DND-41 (cell line): ENCODE data around the gene FAM193A.

Source experiments
- ATAC-seq: fragments of 200-7000 bp; cut with Tn5 transposase; 3 replicates; pipeline ENCODE4 v1.9.1; 2021; ENCODE audit warnings: low read depth; ENCODE audit not compliant: insufficient read depth
- DNase-seq: peaks from one replicate; pipeline ENCODE4 v3.0.0-alpha.2; 2020
- H2AFZ ChIP-seq: 2 replicates; pipeline ENCODE4 v1.6.0; 2012; ENCODE audit warnings: low read depth, low read length
- H3K27ac ChIP-seq: 2 replicates; pipeline ENCODE4 v1.5.1; 2012; ENCODE audit warnings: low read length, inconsistent platforms
- H3K27me3 ChIP-seq: fragments of 200-600 bp; sonication (generic); 2 replicates; pipeline ENCODE4 v1.6.0; 2012; ENCODE audit warnings: low read length, mild to moderate bottlenecking, inconsistent platforms; ENCODE audit not compliant: insufficient read depth, poor library complexity
- H3K36me3 ChIP-seq: 2 replicates; pipeline ENCODE4 v1.5.1; 2012; ENCODE audit warnings: low read length, inconsistent platforms; ENCODE audit not compliant: insufficient read depth
- H3K4me1 ChIP-seq: 2 replicates; pipeline ENCODE4 v1.5.1; 2012; ENCODE audit warnings: mild to moderate bottlenecking, low read length; ENCODE audit not compliant: insufficient read depth
- H3K4me2 ChIP-seq: 2 replicates; pipeline ENCODE4 v1.6.0; 2012; ENCODE audit warnings: mild to moderate bottlenecking, moderate library complexity, low read length, inconsistent platforms; ENCODE audit not compliant: insufficient read depth
- H3K4me3 ChIP-seq, 2 experiments: fragments of 200-600 bp in 1 of 2; shearing (Covaris generic) in 1 of 2; 2 replicates each; pipeline ENCODE4 v1.5.1; 2012 to 2016; ENCODE audit warnings: inconsistent platforms in 2 of 2, low read length in 2 of 2, mild to moderate bottlenecking in 2 of 2, low read depth in 1 of 2, moderate library complexity in 1 of 2
- H3K79me2 ChIP-seq: 2 replicates; pipeline ENCODE4 v1.6.0; 2012; ENCODE audit warnings: low read length, inconsistent platforms; ENCODE audit not compliant: insufficient read depth
- H3K9ac ChIP-seq: 2 replicates; pipeline ENCODE4 v1.6.0; 2012; ENCODE audit warnings: low read depth, mild to moderate bottlenecking, inconsistent platforms, low read length, moderate library complexity
- H3K9me3 ChIP-seq: 2 replicates; pipeline ENCODE4 v1.5.1; 2012; ENCODE audit warnings: low read length, moderate library complexity, mild to moderate bottlenecking, inconsistent platforms; ENCODE audit not compliant: insufficient read depth, severe bottlenecking
- H4K20me1 ChIP-seq: 2 replicates; pipeline ENCODE4 v1.6.0; 2012; ENCODE audit warnings: low read length; ENCODE audit not compliant: insufficient read depth
- EZH2 ChIP-seq: IDR thresholded peaks from 3 replicates; pipeline ENCODE4 v1.6.1; 2012; ENCODE audit warnings: borderline replicate concordance, low read depth, mild to moderate bottlenecking, moderate library complexity, low read length, inconsistent platforms; ENCODE audit not compliant: severe bottlenecking
- TF ChIP-seq, protein P1 (sequence below): IDR thresholded peaks from 2 replicates; pipeline ENCODE4 v1.5.1; 2012; ENCODE audit warnings: borderline replicate concordance, low read length, moderate library complexity, mild to moderate bottlenecking; ENCODE audit not compliant: poor library complexity, severe bottlenecking; ENCODE audit errors: extremely low read depth

FAM193A gene

DNA sequence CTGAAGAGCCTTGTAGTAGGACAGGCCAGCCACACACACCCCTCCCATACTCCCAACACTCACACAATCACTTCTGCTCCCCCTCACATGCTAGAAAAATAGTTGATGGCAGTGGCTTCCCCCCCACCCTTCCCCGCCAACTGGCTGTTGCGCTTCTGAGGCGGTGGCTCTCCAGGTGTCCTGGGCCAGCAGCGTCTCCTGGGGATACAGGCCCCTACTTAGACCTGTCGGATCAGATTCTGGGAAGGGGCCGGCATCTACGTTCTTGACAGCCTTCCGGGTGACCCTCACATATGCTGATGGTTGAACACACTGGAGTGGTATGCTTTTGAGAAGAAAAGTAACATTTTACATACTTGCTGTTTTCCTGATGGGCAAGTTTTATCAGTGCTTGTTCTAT is 179.8 kb downstream of the FAM193A start:
- ATAC-seq, result no peak
- Histone ChIP-seq H3K4me1 (no peaks in the 10 kb centered on the region), H3K4me2 (no peak overlapping the region), H3K9me3 (no peaks in the 10 kb centered on the region), H3K4me3 (no peak overlapping the region), H3K27me3 (no peaks in the 10 kb centered on the region), H2AFZ (no peak overlapping the region), H3K79me2 (peaks cover 11% of the 10 kb centered on the region), H3K36me3 (peaks cover 79% of the 10 kb centered on the region), H3K9ac (no peak overlapping the region), H3K27ac (no peak overlapping the region), H4K20me1 (0 out of 2 replicates have a peak, but pooled peaks cover 3% of the 10 kb centered on the region)
- DNase-seq, result no peak
- no peak for TF ChIP-seq EZH2
- TF ChIP-seq, protein P1, sequence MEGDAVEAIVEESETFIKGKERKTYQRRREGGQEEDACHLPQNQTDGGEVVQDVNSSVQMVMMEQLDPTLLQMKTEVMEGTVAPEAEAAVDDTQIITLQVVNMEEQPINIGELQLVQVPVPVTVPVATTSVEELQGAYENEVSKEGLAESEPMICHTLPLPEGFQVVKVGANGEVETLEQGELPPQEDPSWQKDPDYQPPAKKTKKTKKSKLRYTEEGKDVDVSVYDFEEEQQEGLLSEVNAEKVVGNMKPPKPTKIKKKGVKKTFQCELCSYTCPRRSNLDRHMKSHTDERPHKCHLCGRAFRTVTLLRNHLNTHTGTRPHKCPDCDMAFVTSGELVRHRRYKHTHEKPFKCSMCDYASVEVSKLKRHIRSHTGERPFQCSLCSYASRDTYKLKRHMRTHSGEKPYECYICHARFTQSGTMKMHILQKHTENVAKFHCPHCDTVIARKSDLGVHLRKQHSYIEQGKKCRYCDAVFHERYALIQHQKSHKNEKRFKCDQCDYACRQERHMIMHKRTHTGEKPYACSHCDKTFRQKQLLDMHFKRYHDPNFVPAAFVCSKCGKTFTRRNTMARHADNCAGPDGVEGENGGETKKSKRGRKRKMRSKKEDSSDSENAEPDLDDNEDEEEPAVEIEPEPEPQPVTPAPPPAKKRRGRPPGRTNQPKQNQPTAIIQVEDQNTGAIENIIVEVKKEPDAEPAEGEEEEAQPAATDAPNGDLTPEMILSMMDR, result no peak

DNA sequence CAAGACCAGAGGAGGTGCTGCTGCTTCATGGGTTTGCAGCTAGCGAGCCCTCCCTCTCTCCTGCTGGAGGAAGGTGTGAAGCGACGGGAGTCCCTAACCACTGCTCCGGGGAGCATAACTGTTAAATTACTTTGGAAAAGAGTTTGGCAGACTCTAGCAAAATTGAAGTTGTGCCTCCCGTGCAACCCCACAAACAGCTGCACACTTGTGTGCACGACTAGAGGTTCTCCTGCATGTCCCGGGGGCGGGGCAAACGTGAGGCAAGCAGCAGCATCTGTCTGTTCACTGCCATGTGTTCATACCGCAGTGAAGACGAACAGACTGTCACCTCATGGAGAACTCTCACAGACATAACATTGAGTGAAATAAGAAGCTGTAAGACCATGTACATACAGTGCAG is 185.1 kb downstream of the FAM193A start:
- TF ChIP-seq EZH2, result no peak
- TF ChIP-seq, protein P1, result no peak
- peaks cover 61% of the 10 kb centered on the region for H3K36me3 ChIP-seq
- no peak overlapping the region for H3K9ac ChIP-seq
- no peaks in the 10 kb centered on the region for H4K20me1 ChIP-seq
- no peak overlapping the region for H3K4me3 ChIP-seq
- DNase-seq (no peak), ATAC-seq (peak; percentile 9; the same call in 1 of the 3 replicates)
- H3K9me3 ChIP-seq, result no peaks in the 10 kb centered on the region
- no peaks in the 10 kb centered on the region for H3K4me1 ChIP-seq
- H3K27ac ChIP-seq, result no peak overlapping the region
- no peaks in the 10 kb centered on the region for H3K79me2 ChIP-seq
- H2AFZ ChIP-seq, result no peak overlapping the region
- no peak overlapping the region for H3K4me2 ChIP-seq
- H3K27me3 ChIP-seq, result no peaks in the 10 kb centered on the region

DNA sequence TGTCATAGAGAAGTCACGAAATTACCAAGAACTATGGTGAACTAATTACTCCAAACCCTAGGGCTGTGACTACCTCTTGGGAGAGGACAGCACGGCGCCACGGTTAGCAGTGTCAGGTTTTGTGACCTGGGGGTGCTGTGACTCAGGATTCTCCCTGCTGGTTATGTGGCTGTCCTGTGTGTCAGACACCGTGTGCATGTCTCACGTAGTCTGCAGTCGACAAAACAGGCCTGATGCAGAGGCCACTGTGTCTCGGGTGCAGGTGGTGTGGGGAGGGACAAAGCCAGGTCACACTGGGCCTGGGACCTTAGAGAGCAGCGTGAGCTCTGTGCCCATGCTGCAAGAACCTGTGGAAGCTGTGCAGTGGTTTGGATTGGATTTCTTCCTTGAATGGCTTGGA is 185.6 kb downstream of the FAM193A start:
- H3K4me1 ChIP-seq, result no peaks in the 10 kb centered on the region
- peaks cover 57% of the 10 kb centered on the region for H3K36me3 ChIP-seq
- H3K4me3 ChIP-seq, result no peak overlapping the region
- H3K27me3 ChIP-seq, result no peaks in the 10 kb centered on the region
- H3K79me2 ChIP-seq, result no peaks in the 10 kb centered on the region
- no peak overlapping the region for H2AFZ ChIP-seq
- 0 out of 3 replicates have a peak, but pooled peaks have one; percentile 27 for ATAC-seq
- no peak overlapping the region for H3K27ac ChIP-seq
- TF ChIP-seq EZH2, result no peak
- TF ChIP-seq, protein P1, result no peak
- no peaks in the 10 kb centered on the region for H4K20me1 ChIP-seq
- H3K9me3 ChIP-seq, result no peaks in the 10 kb centered on the region
- no peak for DNase-seq
- H3K4me2 ChIP-seq, result no peak overlapping the region
- H3K9ac ChIP-seq, result no peak overlapping the region

DNA sequence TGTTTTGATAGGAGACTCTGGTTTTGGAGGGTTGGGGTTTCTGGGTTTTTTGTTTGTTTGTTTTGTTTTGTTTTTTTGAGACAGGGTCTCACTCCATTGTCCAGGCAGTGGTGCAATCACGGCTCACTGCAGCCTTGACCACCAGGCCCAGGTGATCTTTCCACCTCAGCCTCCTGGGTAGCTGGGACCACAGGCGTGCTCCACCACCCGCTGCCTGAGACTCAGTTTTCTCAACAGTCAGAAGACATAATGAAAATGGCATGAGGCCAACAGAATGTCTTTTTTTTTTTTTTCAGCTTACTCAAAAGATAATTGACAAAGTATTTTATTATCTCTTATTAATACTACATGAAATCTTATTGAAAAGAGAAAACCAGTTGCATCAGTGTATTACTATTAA is 187.3 kb downstream of the FAM193A start:
- ATAC-seq (no peak), DNase-seq (no peak)
- 0 out of 2 replicates have a peak, but pooled peaks cover under 1% of the 10 kb centered on the region for H4K20me1 ChIP-seq
- H3K79me2 ChIP-seq, result no peaks in the 10 kb centered on the region
- no peak overlapping the region for H3K4me2 ChIP-seq
- H3K9ac ChIP-seq, result no peak overlapping the region
- H3K27ac ChIP-seq, result no peak overlapping the region
- no peaks in the 10 kb centered on the region for H3K4me1 ChIP-seq
- no peak overlapping the region for H3K4me3 ChIP-seq
- H2AFZ ChIP-seq, result no peak overlapping the region
- TF ChIP-seq EZH2, result no peak
- TF ChIP-seq, protein P1, result no peak
- no peaks in the 10 kb centered on the region for H3K9me3 ChIP-seq
- H3K36me3 ChIP-seq, result peaks cover 50% of the 10 kb centered on the region
- H3K27me3 ChIP-seq, result no peaks in the 10 kb centered on the region
